SK-N-SH treated with all-trans-retinoic acid at 6 μM for 48 hours (cell line): ENCODE results near the gene PDLIM7.

Experiments
- ATAC-seq: fragments of 200-7000 bp; cut with Tn5 transposase; 3 replicates; pipeline ENCODE4 v1.9.1; 2020; ENCODE audit warnings: mild to moderate bottlenecking, moderate library complexity
- ARNTL ChIP-seq: fragments of 450-650 bp; formaldehyde crosslinking; IDR thresholded peaks from 2 replicates; pipeline ENCODE4 v1.5.0; 2020; ENCODE audit warnings: low read depth, mild to moderate bottlenecking, moderate library complexity, borderline replicate concordance
- BACH2 ChIP-seq: fragments of 250-450 bp; sonication (Bioruptor Pico); IDR thresholded peaks from 2 replicates; pipeline ENCODE4 v1.9.0; 2021; ENCODE audit warnings: mild to moderate bottlenecking, borderline replicate concordance
- CREB5 ChIP-seq: fragments of 250-450 bp; sonication (Bioruptor Pico); IDR thresholded peaks from 2 replicates; pipeline ENCODE4 v1.5.1; 2020; ENCODE audit warnings: low read depth, mild to moderate bottlenecking, moderate library complexity
- CSDC2 ChIP-seq: fragments of 250-450 bp; sonication (Bioruptor Pico); IDR thresholded peaks from 2 replicates; pipeline ENCODE4 v1.5.0; 2020; ENCODE audit warnings: mild to moderate bottlenecking, moderate library complexity
- CSRNP3 ChIP-seq: fragments of 250-450 bp; sonication (Bioruptor Pico); IDR thresholded peaks from 2 replicates; pipeline ENCODE4 v1.5.1; 2021; ENCODE audit warnings: mild to moderate bottlenecking, moderate library complexity
- ESRRG ChIP-seq: fragments of 250-450 bp; sonication (Bioruptor Pico); IDR thresholded peaks from 2 replicates; pipeline ENCODE4 v1.6.1; 2021; ENCODE audit warnings: mild to moderate bottlenecking
- GLIS3 ChIP-seq: fragments of 250-450 bp; sonication (Bioruptor Pico); IDR thresholded peaks from 2 replicates; pipeline ENCODE4 v1.5.0; 2020; ENCODE audit warnings: mild to moderate bottlenecking, moderate library complexity
- ISL1 ChIP-seq: fragments of 250-450 bp; sonication (Bioruptor Pico); IDR thresholded peaks from 2 replicates; pipeline ENCODE4 v2.1.2; 2022; ENCODE audit warnings: mild to moderate bottlenecking, moderate library complexity
- OSR1 ChIP-seq: fragments of 250-450 bp; sonication (Bioruptor Pico); IDR thresholded peaks from 2 replicates; pipeline ENCODE4 v1.8.0; 2022; ENCODE audit warnings: moderate library complexity, mild to moderate bottlenecking, inconsistent platforms
- SNAI2 ChIP-seq: fragments of 250-450 bp; sonication (Bioruptor Pico); IDR thresholded peaks from 2 replicates; pipeline ENCODE4 v1.5.0; 2020; ENCODE audit warnings: mild to moderate bottlenecking, moderate library complexity
- TCF4 ChIP-seq: fragments of 250-450 bp; sonication (Bioruptor Pico); IDR thresholded peaks from 2 replicates; pipeline ENCODE4 v1.8.0; 2021; ENCODE audit warnings: mild to moderate bottlenecking, moderate library complexity, borderline replicate concordance
- TOX ChIP-seq: fragments of 250-450 bp; sonication (Bioruptor Pico); IDR thresholded peaks from 2 replicates; pipeline ENCODE4 v1.8.0; 2021; ENCODE audit warnings: mild to moderate bottlenecking, moderate library complexity, borderline replicate concordance
- ZC3H10 ChIP-seq: fragments of 250-450 bp; sonication (Bioruptor Pico); IDR thresholded peaks from 2 replicates; pipeline ENCODE4 v1.5.1; 2021; ENCODE audit warnings: mild to moderate bottlenecking, moderate library complexity
- ZFP3 ChIP-seq: fragments of 250-450 bp; sonication (Bioruptor Pico); IDR thresholded peaks from 2 replicates; pipeline ENCODE4 v1.5.0; 2020; ENCODE audit warnings: mild to moderate bottlenecking, moderate library complexity
- ZFP30 ChIP-seq: fragments of 450-650 bp; formaldehyde crosslinking; IDR thresholded peaks from 2 replicates; pipeline ENCODE4 v1.5.0; 2022; ENCODE audit warnings: mild to moderate bottlenecking, moderate library complexity
- ZNF565 ChIP-seq: fragments of 450-650 bp; formaldehyde crosslinking; conservative IDR thresholded peaks from 2 replicates; pipeline ENCODE4 v1.5.0; 2020; ENCODE audit warnings: low read depth, mild to moderate bottlenecking, moderate library complexity
- ZNF70 ChIP-seq: fragments of 450-650 bp; formaldehyde crosslinking; IDR thresholded peaks from 2 replicates; pipeline ENCODE4 v1.5.0; 2020; ENCODE audit warnings: mild to moderate bottlenecking, moderate library complexity
- ZNF8 ChIP-seq: fragments of 450-650 bp; formaldehyde crosslinking; IDR thresholded peaks from 2 replicates; pipeline ENCODE4 v1.5.0; 2020; ENCODE audit warnings: mild to moderate bottlenecking, moderate library complexity
- TF ChIP-seq, protein P1 (sequence below): fragments of 250-450 bp; sonication (Bioruptor Pico); IDR thresholded peaks from 2 replicates; pipeline ENCODE4 v1.8.0; 2020; ENCODE audit warnings: mild to moderate bottlenecking, moderate library complexity, borderline replicate concordance
- TF ChIP-seq, protein P2 (sequence below): fragments of 250-450 bp; sonication (Bioruptor Pico); IDR thresholded peaks from 2 replicates; pipeline ENCODE4 v1.8.0; 2021; ENCODE audit warnings: low read depth, mild to moderate bottlenecking, moderate library complexity, borderline replicate concordance
- TF ChIP-seq, protein P3 (sequence below): fragments of 250-450 bp; sonication (Bioruptor Pico); IDR thresholded peaks from 2 replicates; pipeline ENCODE4 v1.5.0; 2020; ENCODE audit warnings: mild to moderate bottlenecking, moderate library complexity

The PDLIM7 gene

GRCh38 chr5:177526791-177527190 lies 29.4 kb upstream of the PDLIM7 start:
- ATAC-seq, result no peak

DNA sequence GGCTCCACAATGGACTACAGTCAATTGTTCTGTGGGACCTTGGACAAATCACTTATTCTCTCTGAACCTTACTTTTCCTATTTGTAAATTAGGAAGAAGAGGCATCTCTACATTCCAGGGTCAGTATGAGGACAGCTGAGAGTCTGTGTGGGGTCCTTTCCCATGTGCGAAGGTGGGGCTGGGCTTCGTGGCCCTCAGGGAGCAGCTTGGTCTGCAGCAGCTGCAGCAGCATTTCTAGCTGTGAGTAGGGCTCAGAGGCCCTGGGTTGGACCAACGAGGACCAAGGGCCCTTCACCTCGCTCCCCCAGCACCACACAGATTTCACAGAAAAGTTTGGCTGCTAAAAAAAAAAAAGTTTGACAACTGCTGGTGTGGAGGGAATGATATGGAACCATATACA lies 28.8 kb upstream of the PDLIM7 start:
- ATAC-seq, result no peak
- no peak for TF ChIP-seq ZNF565 (CRISPR knock-in tag)
- no peak for TF ChIP-seq BACH2 (CRISPR knock-in tag)
- TF ChIP-seq, protein P1, sequence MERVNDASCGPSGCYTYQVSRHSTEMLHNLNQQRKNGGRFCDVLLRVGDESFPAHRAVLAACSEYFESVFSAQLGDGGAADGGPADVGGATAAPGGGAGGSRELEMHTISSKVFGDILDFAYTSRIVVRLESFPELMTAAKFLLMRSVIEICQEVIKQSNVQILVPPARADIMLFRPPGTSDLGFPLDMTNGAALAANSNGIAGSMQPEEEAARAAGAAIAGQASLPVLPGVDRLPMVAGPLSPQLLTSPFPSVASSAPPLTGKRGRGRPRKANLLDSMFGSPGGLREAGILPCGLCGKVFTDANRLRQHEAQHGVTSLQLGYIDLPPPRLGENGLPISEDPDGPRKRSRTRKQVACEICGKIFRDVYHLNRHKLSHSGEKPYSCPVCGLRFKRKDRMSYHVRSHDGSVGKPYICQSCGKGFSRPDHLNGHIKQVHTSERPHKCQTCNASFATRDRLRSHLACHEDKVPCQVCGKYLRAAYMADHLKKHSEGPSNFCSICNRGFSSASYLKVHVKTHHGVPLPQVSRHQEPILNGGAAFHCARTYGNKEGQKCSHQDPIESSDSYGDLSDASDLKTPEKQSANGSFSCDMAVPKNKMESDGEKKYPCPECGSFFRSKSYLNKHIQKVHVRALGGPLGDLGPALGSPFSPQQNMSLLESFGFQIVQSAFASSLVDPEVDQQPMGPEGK (CRISPR knock-in tag), result no peak
- TF ChIP-seq ARNTL, result no peak
- no peak for TF ChIP-seq ZC3H10 (CRISPR knock-in tag)
- TF ChIP-seq, protein P2, sequence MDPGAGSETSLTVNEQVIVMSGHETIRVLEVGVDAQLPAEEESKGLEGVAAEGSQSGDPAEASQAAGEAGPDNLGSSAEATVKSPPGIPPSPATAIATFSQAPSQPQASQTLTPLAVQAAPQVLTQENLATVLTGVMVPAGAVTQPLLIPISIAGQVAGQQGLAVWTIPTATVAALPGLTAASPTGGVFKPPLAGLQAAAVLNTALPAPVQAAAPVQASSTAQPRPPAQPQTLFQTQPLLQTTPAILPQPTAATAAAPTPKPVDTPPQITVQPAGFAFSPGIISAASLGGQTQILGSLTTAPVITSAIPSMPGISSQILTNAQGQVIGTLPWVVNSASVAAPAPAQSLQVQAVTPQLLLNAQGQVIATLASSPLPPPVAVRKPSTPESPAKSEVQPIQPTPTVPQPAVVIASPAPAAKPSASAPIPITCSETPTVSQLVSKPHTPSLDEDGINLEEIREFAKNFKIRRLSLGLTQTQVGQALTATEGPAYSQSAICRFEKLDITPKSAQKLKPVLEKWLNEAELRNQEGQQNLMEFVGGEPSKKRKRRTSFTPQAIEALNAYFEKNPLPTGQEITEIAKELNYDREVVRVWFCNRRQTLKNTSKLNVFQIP (CRISPR knock-in tag), result no peak
- TF ChIP-seq ZNF70 (CRISPR knock-in tag), result no peak
- TF ChIP-seq GLIS3 (CRISPR knock-in tag), result no peak
- TF ChIP-seq CREB5 (CRISPR knock-in tag), result no peak
- TF ChIP-seq TCF4 (CRISPR knock-in tag), result no peak
- no peak for TF ChIP-seq SNAI2 (CRISPR knock-in tag)
- TF ChIP-seq OSR1 (CRISPR knock-in tag), result no peak
- no peak for TF ChIP-seq ZFP3
- TF ChIP-seq TOX (CRISPR knock-in tag), result no peak
- TF ChIP-seq ISL1 (CRISPR knock-in tag), result no peak
- no peak for TF ChIP-seq ZFP30 (CRISPR knock-in tag)

More at GRCh38 chr5:177526791-177527190, 29.4 kb upstream of the PDLIM7 start:
- TF ChIP-seq TCF4 (CRISPR knock-in tag) (no peak), SNAI2 (CRISPR knock-in tag) (no peak), ZNF70 (CRISPR knock-in tag) (no peak), TOX (CRISPR knock-in tag) (no peak), ZNF8 (no peak), ZNF565 (CRISPR knock-in tag) (no peak), OSR1 (CRISPR knock-in tag) (no peak), ZC3H10 (CRISPR knock-in tag) (no peak), ZFP3 (no peak), ESRRG (no peak), GLIS3 (CRISPR knock-in tag) (no peak), CSDC2 (CRISPR knock-in tag) (no peak), CSRNP3 (CRISPR knock-in tag) (no peak), ZFP30 (CRISPR knock-in tag) (no peak), ARNTL (no peak), ISL1 (CRISPR knock-in tag) (no peak)
- TF ChIP-seq, protein P2 (CRISPR knock-in tag), result no peak
- TF ChIP-seq, protein P3, sequence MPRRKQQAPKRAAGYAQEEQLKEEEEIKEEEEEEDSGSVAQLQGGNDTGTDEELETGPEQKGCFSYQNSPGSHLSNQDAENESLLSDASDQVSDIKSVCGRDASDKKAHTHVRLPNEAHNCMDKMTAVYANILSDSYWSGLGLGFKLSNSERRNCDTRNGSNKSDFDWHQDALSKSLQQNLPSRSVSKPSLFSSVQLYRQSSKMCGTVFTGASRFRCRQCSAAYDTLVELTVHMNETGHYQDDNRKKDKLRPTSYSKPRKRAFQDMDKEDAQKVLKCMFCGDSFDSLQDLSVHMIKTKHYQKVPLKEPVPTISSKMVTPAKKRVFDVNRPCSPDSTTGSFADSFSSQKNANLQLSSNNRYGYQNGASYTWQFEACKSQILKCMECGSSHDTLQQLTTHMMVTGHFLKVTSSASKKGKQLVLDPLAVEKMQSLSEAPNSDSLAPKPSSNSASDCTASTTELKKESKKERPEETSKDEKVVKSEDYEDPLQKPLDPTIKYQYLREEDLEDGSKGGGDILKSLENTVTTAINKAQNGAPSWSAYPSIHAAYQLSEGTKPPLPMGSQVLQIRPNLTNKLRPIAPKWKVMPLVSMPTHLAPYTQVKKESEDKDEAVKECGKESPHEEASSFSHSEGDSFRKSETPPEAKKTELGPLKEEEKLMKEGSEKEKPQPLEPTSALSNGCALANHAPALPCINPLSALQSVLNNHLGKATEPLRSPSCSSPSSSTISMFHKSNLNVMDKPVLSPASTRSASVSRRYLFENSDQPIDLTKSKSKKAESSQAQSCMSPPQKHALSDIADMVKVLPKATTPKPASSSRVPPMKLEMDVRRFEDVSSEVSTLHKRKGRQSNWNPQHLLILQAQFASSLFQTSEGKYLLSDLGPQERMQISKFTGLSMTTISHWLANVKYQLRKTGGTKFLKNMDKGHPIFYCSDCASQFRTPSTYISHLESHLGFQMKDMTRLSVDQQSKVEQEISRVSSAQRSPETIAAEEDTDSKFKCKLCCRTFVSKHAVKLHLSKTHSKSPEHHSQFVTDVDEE (CRISPR knock-in tag), result no peak
- TF ChIP-seq, protein P1 (CRISPR knock-in tag), result no peak
